Activated CD4-positive, alpha-beta T cell treated with anti-CD3 and anti-CD28 coated beads for 24 hours (primary cell): ENCODE results near the gene DCX.
"Not testable (repeated sequence)": the region's sequence is repeated elsewhere in the genome, so short reads cannot be mapped to it uniquely, and the experiment has no call there.

Source experiments
- DNase-seq, 2 donors: peaks; one replicate each; pipeline ENCODE4 v3.0.0-alpha.2; 2020; ENCODE audit warnings: low read depth in 2 of 2

DCX gene

DNA sequence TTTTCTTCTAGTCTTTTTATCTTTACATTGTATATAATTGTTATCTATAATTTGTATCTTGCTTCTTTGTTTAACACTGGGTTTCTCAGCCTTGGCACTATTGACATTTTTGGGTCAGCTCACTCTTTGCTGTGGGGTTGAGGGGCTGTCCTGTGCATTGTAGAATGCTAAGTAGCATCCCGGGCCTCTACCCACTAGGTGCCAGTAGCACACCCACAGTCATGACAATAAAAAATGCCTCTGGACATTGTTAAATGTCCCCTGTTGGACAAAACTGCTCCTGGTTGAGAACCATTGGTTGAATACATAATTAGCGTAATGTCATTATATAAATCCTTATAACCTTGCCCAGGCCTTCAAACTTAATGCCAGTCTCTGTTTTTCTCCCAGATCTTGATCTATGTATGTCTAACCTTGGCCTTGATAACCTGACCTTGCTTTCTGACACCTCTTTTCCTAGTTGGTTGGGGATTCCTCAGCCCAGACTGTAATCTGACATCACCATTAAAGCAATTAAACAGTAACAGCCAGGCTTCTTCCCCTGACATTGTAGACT lies 46.1 kb downstream of the DCX start:
- DNase-seq = no peak

DNA sequence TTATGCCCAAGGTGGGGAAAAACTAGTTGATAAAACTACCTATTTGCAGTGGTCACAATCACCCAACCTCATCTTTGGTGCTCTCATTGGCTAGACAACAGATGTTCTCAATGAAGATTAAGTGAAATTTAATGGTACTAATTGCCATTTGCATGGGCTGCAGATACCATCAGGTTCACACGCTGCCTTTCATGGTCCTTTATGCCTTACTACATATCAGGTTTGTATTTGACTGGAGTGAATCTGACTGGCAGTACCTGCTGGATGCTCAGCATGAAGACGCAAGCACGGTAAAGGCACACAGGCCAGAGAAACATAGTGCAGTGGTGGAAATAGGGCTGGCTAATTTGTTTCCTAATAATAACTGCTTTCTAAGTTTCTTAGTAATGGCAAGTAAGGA lies 48.3 kb downstream of the DCX start:
- no peak for DNase-seq

DNA sequence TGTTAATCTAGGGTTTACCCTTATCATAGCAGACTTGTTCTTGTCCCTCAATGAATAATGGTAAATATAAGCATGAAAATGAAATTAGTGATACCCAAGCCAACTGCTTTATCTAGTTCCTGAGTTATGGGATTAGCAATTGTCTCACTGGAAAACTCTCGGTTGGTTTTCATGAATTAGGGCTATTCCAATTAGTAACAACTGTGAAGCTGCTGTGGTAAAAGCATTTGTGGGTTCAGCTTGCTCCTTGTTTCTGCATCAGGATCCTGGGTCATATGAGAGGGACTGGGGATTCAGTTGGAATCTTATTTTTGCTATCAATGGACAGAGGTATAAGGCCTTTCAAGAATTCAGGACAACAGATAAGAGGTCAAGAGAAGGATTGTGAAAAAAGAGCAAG lies 50.2 kb downstream of the DCX start:
- no peak for DNase-seq

DNA sequence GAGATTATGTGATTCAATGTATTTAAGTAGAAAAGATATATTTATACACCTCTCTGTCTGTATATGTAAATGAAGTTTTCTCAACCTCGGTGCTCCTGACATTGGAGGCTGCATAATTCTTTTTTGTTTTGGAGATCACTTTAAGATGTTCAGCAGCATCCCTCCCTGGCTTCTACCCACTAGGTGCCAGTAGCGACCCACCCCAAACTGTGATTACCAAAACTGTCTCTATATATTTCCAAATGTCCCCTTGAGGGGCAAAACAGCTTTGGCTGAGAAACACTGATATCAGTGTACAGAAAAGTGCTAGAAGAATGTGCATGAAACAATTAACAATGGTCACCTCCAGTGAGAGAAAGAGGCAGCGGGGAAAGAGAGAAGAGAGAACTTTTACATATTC lies 51.2 kb downstream of the DCX start:
- no peak for DNase-seq

DNA sequence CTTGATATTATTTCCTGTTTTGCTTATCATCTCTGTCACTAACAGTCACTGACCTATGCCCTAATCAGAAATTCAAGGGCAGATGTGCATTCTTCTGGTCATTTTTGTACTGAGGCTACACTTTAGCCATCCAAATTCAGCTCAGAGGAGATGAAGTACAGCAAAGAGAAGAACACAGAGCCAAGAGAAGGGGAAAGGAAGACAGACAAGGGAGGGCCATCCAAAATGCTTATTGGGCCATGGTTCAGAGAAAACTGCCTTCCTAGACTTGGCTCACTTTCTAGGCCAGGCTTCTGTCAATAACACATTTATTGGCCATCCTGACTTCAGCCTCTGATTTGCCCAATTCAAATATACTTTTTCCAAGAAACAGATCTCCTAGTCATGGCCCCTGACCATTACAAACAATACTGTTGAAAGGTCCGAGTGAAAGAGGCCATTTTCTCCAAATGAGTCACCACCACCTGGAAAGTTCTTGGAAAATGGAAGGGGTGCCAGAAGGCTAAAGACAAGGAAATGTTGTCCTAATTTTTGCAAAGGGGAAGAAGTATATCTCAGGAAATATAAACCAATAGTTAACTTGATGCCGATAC lies 56.4 kb downstream of the DCX start:
- no peak for DNase-seq

DNA sequence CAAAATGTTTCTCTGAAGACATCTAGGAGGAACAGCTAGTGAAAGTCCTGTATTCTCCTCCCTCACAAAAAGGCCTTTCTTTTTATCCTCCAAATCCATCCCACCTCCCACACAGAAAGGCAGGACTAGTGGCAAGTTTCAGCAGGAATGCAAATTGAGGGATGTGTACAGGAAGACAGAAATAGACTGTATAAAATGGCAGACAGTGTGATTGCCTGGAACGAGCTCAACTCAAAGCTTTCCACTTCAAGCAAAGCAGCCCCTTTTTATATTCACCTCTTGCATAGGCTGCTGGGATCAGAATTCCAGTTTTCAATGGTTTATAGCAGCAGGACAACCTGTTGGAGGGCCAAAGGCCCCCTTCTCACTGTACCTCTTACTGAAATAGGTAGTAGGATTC lies 57.5 kb downstream of the DCX start:
- DNase-seq = no peak

DNA sequence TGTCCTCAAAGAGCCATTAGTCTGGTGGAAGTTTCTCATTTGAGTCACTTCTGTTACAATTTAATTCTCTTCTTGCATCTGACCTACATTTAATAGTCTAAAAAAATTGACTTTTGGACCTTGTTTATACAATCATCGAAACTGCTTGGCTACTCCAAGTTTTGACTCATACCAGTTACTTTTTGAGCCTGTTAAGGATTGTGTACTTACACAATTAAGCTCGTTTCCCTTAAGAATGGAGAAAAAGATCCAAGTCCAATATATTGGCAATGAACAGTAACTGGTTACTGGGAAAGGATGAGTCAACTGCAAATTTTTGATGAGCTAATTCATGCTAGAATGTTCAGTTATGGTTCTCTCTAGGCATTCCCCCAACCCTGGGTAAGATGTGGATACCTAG lies 58.2 kb downstream of the DCX start:
- no peak for DNase-seq

DNA sequence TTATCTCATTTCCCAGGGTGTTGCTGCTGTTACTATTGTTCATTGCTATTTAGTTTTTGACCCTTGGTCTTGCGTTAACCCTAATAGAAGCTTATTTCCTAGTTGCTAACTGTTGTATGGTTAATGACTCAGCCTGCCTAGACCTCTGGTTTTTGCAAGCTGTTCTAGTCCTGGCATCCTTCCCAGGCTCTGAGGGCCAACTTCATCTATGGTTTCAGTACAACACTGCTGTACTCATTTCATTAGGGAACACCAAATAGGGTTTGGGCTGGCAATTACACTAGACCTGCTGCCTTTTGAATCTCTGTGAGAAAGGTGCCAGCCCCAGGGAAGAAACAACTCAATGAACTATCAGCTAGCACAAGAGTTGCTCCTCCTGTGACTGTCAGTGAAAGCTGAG lies 59.6 kb downstream of the DCX start:
- no peak for DNase-seq

DNA sequence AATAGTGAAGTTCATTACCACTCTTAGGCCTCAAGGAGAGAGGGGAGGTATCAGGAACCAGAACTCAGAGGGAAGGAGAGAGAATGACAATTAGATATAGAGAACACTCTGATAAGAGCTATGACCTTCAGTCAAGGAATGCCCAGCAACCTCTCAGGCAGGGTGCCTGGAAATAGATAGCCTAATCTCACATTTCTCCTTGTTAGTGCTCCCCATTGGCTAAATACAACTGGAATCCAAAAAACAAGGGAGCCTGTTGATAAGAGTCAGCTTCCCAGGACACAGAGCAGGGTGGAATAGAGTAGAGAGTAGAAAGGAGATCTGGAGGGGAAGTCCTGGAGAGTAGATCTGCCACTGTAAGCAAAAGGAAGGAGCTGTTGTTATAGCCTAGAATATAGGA lies 62.1 kb downstream of the DCX start:
- no peak for DNase-seq

DNA sequence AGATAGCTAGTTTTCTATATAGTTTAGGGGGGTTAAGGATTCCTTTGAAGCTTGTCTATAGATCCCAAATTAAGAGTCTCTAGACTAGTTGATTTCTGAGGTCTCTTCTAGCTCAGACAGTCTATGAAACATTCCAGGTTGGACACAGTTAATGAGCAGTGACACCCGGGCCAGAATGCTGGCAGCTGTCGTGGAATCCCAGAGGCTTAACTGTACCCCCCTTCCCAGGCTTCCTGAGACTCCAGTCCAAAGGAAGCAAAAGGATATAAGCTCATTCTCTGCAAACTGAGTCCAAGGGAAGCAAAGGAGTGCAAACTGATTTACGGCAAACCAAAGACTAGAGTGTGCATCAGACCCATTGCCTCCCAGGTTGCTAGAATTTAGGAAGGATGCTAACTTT lies 62.9 kb downstream of the DCX start:
- no peak for DNase-seq

DNA sequence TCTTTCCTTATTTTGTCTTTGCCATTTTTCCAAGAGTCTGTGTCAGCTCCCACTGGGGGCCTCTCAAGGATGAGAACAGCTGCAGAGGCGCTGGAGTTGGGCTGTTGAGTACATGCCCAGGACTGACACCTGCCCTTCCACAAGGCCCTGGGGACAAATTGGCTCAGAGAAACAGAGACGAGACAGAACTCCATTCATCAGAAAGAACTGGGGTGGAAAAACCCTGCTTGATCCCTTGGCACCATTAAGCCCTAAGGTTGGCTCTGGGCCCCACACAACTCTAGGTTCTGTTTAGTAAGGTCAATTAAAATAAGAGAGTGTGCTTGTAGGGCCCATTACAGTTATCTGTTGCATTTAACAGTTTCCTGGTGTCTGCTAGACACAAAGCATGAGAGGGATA lies 63.6 kb downstream of the DCX start:
- DNase-seq = no peak

DNA sequence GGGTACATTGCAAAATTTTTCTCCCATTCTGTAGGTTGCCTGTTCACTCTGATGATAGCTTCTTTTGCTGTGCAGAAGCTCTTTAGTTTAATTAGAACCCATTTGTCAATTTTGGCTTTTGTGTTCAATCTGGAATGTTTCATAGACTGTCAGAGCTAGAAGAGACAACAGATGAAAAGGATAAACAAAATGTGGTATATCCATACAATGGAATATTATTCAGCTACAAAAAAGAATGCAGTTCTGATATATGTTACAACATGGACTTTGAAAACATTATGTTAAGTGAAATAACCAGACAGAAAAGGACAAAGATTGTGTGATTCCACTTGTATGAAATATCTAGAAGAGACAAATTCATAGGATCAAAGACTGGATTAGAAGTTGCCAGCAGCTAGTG lies 65.8 kb downstream of the DCX start:
- DNase-seq = not testable (repeated sequence)

DNA sequence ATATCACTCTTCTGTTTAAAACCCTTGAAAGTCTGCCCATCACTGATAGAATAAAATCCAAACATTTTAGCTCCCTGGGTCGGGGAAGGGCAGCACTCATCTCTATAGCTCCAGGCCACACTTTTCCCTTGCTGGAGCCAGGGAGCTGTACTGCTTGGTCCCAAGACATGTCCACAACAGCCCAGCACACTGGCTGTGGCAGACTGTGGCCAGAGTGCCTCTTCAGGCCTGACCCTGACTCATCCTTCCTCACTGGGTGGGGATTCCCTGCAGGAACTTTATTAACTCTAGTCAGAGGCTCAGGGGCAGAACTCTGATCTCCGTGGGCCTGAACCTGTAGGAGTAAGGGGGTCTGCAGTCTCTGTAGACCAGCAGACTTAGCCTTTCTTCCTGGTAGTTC lies 71.9 kb downstream of the DCX start:
- DNase-seq = no peak

DNA sequence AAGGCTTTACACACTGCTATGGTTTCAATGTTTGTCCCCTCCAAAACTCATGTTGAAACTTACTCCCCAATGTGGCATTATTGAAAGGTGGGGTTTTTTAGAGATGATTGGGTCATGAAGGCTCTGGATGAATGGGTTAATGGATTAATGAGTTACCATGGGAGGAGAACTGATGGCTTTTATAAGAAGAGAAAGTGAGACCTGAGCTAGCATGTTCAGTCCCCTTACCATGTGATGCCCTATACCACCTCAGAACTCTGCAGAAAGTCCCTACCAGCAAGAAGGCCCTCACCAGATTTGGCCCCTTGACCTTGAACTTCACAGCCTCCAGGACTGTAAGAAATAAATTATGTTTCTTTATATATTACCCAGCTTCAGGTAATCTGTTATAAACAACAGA lies 72.8 kb downstream of the DCX start:
- no peak for DNase-seq

DNA sequence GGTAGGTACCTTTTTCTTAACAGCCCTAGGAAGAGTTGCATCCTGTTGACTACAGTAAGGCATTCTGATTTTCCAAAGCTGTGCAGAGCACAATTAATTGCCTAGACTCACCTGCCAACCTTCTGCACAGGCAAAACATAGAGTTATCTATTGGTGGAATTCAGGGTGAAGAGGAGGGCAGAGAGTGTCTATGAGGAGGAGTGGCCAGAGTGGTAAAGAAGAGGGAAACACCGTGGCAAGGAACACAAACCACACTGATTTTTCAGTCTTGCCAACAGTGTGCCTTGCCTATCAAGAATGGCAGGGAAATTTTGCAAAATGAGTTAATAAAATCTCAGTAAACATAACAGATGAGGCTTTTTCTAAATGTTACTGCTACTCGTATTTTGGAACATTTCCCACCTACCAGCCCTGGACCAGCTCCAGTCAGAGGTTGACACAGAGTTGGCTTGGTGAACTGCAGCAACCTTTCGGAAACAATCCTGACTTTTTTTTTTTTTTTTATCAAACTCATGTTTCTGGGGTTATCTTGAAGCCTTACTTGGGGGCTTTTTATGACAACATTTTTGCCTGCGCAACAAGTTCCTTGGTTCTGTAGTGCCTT lies 73.8 kb downstream of the DCX start:
- no peak for DNase-seq

DNA sequence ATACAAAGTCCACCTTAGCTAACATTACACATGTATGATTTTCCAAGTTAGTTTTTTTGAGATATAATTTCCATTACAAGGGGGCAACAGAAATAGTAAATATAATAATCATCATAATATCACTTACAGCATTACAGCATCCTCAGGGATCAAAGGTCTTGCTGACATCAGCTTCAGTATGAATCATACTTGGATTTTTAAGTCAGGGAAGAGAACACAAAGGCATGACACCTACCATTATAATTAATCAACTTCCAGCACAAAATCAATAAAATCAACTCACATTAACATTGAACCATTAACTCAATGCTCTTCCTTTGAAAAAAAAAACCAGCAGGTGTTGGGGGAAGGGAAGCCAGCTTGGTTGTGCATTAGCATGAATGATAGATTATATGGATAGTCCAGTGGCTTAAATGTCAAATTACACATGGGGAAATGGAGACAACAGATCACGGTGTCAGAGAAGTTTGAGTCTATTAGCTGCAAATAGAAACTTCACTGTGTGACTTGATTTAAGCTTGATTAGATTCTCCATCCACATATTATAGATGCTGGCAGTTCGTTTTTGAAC lies 74.8 kb downstream of the DCX start:
- no peak for DNase-seq

DNA sequence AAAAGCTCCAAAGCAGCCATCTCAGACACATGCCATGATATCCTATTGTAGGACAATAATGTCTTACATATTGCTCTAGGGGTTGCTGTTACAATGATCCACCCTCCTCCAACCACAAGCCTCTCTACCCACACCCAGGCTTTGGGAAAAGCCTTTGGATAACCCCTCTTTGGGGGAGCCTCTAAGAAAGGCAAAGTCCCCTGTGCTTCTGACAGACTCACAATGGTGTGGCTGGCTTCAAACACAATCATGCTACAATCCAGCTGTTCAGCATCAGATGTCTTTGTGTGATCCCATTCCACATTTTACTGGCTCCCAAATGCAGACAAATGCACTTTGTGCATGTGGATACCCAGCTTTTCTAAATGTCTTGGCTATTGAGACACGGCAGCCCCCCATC lies 75.9 kb downstream of the DCX start:
- DNase-seq = no peak

DNA sequence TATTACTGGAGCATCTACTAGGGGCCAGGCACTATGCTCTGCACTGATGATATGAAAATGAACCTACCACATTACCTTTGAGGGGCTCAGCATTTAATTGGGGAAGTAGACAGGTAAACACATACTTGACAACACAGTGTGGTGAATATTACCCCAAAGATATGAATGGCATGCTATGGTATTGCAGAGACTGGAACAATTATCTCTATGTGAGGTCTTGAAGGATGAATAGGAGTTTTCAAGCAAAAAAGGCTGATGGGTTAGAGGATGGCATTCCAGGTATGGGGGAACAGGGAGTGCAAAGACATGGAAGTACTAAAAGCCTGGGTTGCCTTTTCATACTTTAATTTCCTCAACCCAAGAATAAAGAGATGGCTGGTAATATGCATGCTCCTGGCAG lies 82.6 kb downstream of the DCX start:
- no peak for DNase-seq

DNA sequence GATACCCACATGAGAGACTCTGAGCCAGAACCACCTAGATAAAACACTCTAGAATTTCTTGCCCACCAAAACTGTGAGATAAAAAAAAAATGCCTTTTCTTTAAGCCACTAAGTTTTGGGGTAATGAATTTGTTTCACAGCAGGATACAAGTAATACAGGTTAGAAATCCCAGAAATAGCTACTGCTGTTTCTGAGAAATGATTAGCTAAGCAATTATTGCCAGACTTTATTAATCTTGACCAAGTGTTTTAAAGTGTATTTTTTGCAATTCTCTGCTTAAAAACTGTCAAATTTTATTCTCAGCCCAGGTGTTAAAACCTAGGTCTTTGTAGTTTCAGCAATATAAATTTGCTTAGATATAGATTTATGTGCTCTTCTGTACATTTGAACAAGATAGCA lies 83.1 kb downstream of the DCX start:
- no peak for DNase-seq

DNA sequence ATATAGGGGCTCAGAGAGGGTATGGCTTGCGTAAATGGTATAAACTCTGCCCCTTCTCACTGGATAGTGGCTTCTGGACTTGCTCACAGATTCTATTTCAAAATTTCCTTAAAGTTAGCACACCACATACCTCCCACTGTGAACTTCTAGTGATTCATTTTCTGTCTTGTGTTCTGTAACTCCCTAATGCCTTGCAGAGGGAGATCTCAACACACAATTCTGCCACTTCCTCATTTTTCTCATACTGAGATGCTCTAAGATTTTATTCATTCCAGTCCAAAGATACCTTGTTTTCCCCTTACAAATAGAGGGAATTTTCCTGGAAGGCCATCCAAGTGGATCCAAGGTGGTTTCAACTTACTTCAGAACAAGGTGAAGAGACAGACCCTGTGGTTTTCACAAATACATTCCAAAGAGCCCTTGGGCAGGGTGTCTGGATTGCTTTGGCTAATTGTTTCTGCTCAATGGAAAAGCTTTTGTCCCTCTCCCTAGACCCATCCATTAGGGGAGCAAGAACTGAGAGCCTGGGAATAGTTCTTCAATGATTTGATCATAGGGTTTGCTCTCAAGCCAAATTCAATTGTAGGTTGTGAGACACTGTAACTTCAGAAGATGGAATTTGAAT lies 89.6 kb downstream of the DCX start:
- no peak for DNase-seq

DNA sequence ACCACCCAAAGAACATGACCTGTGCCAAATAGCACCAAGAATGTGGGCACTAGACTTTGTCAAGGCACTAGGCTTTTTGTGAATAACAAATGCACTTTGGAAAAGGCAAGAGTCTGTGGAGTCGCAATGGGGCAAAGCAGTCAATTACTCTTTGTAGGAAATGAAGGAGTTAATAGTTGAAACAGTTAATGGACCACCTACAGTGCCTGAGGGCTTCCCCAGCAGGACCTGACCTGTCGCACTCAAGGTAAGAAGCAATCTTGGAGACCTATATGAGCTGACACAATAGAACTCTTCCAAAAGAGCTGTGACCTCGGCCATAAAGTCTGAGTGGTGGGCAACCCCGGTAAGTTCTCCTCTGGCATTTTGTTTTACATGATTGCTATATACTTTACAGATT lies 92.5 kb downstream of the DCX start:
- DNase-seq = no peak

DNA sequence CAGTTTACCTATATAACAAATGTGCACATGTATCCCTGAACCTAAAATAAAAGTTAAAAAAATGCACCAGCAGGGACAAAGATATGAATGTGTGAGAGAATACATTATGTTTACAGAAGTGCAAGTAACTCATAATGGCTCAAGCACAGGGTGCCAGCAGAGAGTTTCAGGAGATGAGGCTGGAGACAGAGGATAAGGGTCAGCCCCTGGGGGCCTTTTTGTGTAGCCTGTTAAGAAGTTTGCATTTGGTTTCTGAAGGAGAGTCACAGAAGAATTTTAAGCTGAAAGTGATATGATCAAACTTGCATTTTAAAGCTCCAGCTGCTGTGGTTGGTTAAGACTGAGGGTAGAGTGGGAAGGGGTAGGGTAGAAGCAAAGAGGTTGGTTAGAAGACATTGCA lies 93.1 kb downstream of the DCX start:
- DNase-seq = no peak

DNA sequence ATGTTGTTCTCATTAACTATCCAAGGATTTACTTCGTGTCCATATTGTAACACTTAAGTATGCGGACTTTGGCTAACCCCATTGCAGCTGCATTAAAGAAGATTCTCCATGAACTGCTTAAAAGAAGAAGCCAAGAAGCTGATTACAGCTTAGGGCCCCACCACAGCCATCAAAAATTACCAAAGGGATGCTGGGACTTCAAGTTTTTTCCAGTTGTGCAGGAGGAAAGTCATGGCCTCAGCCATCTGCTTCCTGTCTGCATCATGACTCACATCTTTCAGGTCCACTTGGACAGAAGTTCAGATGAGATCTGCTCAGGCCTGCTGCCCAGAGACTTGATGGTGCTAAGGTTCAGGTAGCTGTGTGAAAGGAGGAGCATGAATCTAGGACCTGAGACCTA lies 102.9 kb downstream of the DCX start:
- no peak for DNase-seq
